ENCODE data around the gene GNS. TPM values are rescaled to one million over a fixed set of nuclear protein-coding genes. Genes with fewer than 3 reads are reported as not detected.
A peak's percentile ranks its signal among the peaks of the same experiment; 100 is the strongest.
"Not testable (repeated sequence)": the region's sequence is repeated elsewhere in the genome, so short reads cannot be mapped to it uniquely, and the experiment has no call there.

The GNS gene
- total RNA-seq, 4 donors from 2014 or later, result 41.9 to 56.5 (median 53.9) TPM

- H3K9me3 ChIP-seq, result no peaks in the 10 kb centered on the region
- peak overlapping the region in 2 of 4 donors; percentile 24 to 64 for H3K27ac ChIP-seq
- no peaks in the 10 kb centered on the region for H3K36me3 ChIP-seq
- H3K4me1 ChIP-seq, result peaks cover 4 to 16% of the 10 kb centered on the region in 2 donors
- H3K27me3 ChIP-seq, result no peaks in the 10 kb centered on the region
- H3K4me3 ChIP-seq, result no peak overlapping the region
- in situ Hi-C loops (cut with MboI; ENCODE audit: low sequenced_read_pairs in 4 of 4), result no loop called here
- no peak for DNase-seq
- no peak for TF ChIP-seq POLR2A (IDR thresholded peaks at IDR 0.05)
- no peak for TF ChIP-seq CTCF (IDR thresholded peaks at IDR 0.05 in 4 of 5, conservative IDR thresholded peaks at IDR 0.05 in 1 of 5)
- ATAC-seq, result peak; percentile 75 to 86
- intact Hi-C loops (cut with DNase I; ENCODE audit: low total_unique reads), result no loop called here
Observed at GRCh38 chr12:64691795-64692583, 67.2 kb downstream of the GNS start.

GRCh38 chr12:64691227-64691794 is 67.9 kb downstream of the GNS start:
- intact Hi-C loops (cut with DNase I; ENCODE audit: low total_unique reads), result no loop called here
- H3K4me1 ChIP-seq, result peaks cover 4 to 16% of the 10 kb centered on the region in 2 donors
- ATAC-seq (peak in 1 of 2 donors; percentile 40), DNase-seq (no peak)
- H3K27ac ChIP-seq, result peak overlapping the region in 2 of 4 donors; percentile 24 to 64
- in situ Hi-C loops (cut with MboI; ENCODE audit: low sequenced_read_pairs in 4 of 4), result no loop called here
- H3K36me3 ChIP-seq, result no peaks in the 10 kb centered on the region
- H3K9me3 ChIP-seq, result no peaks in the 10 kb centered on the region
- no peak overlapping the region for H3K4me3 ChIP-seq
- H3K27me3 ChIP-seq, result no peaks in the 10 kb centered on the region
- TF ChIP-seq POLR2A (IDR thresholded peaks at IDR 0.05), result no peak
- TF ChIP-seq CTCF (IDR thresholded peaks at IDR 0.05 in 4 of 5, conservative IDR thresholded peaks at IDR 0.05 in 1 of 5), result no peak

- ATAC-seq; intact Hi-C loops (cut with DNase I; ENCODE audit: low total_unique reads); in situ Hi-C loops (cut with MboI; ENCODE audit: low sequenced_read_pairs in 4 of 4); H3K27me3 ChIP-seq; DNase-seq; H3K27ac ChIP-seq; H3K4me3 ChIP-seq; H3K9me3 ChIP-seq; H3K36me3 ChIP-seq: not testable (repeated sequence)
- H3K4me1 ChIP-seq, result peaks cover 4 to 16% of the 10 kb centered on the region in 2 donors
Observed at GRCh38 chr12:64690236-64690635, 69.0 kb downstream of the GNS start.

- Histone ChIP-seq H3K27me3 (no peaks in the 10 kb centered on the region), H3K4me1 (peaks cover 4 to 16% of the 10 kb centered on the region in 2 donors), H3K36me3 (no peaks in the 10 kb centered on the region), H3K27ac (no peak overlapping the region), H3K4me3 (no peak overlapping the region), H3K9me3 (no peaks in the 10 kb centered on the region)
- ATAC-seq, result no peak
- TF ChIP-seq POLR2A (IDR thresholded peaks at IDR 0.05) (no peak), CTCF (IDR thresholded peaks at IDR 0.05 in 4 of 5, conservative IDR thresholded peaks at IDR 0.05 in 1 of 5) (no peak)
- in situ Hi-C loops (cut with MboI; ENCODE audit: low sequenced_read_pairs in 4 of 4), result no loop called here
- intact Hi-C loops (cut with DNase I; ENCODE audit: low total_unique reads), result no loop called here
- no peak for DNase-seq
Observed at GRCh38 chr12:64688715-64689114, 70.5 kb downstream of the GNS start.

- no peak for ATAC-seq
- no peaks in the 10 kb centered on the region for H3K9me3 ChIP-seq
- H3K27ac ChIP-seq, result no peak overlapping the region
- peaks cover 4 to 16% of the 10 kb centered on the region in 2 donors for H3K4me1 ChIP-seq
- no peaks in the 10 kb centered on the region for H3K36me3 ChIP-seq
- no peaks in the 10 kb centered on the region for H3K27me3 ChIP-seq
- no peak for TF ChIP-seq CTCF (IDR thresholded peaks at IDR 0.05 in 4 of 5, conservative IDR thresholded peaks at IDR 0.05 in 1 of 5)
- TF ChIP-seq POLR2A (IDR thresholded peaks at IDR 0.05), result no peak
- no peak for DNase-seq
- H3K4me3 ChIP-seq, result no peak overlapping the region
- intact Hi-C loops (cut with DNase I; ENCODE audit: low total_unique reads) (no loop called here), in situ Hi-C loops (cut with MboI; ENCODE audit: low sequenced_read_pairs in 4 of 4) (no loop called here)
Observed at GRCh38 chr12:64688219-64688618, 71.0 kb downstream of the GNS start.
